Activated T-helper 1 cell treated with anti-CD3 and anti-CD28 coated beads, Interleukin-12 subunit alpha, Interleukin-12 subunit beta, Interleukin-2, Interleukin-4 antibody, amounts not matched to agents 30 ng/mL and 10 ng/mL and 1 ng/mL, durations not matched to agents 14 hours and 24 hours and 36 hours (primary cell): ENCODE measurements around the gene BICDL2. TPM values are rescaled to one million over a fixed set of nuclear protein-coding genes. Genes with fewer than 3 reads are reported as not detected.
A peak's percentile ranks its signal among the peaks of the same experiment; 100 is the strongest.

Experiments used
- DNase-seq: peaks from one replicate; pipeline ENCODE4 v3.0.0; 2021; ENCODE audit warnings: low spot score
- H3K27ac Mint-ChIP-seq: one replicate; pipeline ENCODE4 v1.8.0; 2021; ENCODE audit warnings: mild to moderate bottlenecking, mixed read lengths
- H3K27me3 Mint-ChIP-seq: one replicate; pipeline ENCODE4 v1.8.0; 2022; ENCODE audit warnings: mild to moderate bottlenecking, moderate library complexity, mixed read lengths; ENCODE audit not compliant: insufficient read depth
- H3K36me3 Mint-ChIP-seq: one replicate; pipeline ENCODE4 v1.8.0; 2021; ENCODE audit warnings: low read depth, mixed read lengths
- H3K4me1 Mint-ChIP-seq: one replicate; pipeline ENCODE4 v1.8.0; 2021; ENCODE audit warnings: low read depth, mixed read lengths
- H3K4me3 Mint-ChIP-seq: one replicate; pipeline ENCODE4 v1.8.0; 2021; ENCODE audit warnings: mild to moderate bottlenecking, moderate library complexity, mixed read lengths
- H3K9me3 Mint-ChIP-seq: one replicate; pipeline ENCODE4 v1.8.0; 2021; ENCODE audit warnings: mixed read lengths
- intact Hi-C: fragments of 100-400 bp; cut with micrococcal nuclease; formaldehyde crosslinking; loops from one replicate; pipeline ENCODE4 v1.15.1; 2024
- total RNA-seq: library from RNA; stranded (reverse); gene quantifications from 2 replicates; pipeline ENCODE4 v1.2.3, GENCODE V29; 2022

BICDL2 gene
- total RNA-seq, 1 donor from 2014 or later = not detected

DNA sequence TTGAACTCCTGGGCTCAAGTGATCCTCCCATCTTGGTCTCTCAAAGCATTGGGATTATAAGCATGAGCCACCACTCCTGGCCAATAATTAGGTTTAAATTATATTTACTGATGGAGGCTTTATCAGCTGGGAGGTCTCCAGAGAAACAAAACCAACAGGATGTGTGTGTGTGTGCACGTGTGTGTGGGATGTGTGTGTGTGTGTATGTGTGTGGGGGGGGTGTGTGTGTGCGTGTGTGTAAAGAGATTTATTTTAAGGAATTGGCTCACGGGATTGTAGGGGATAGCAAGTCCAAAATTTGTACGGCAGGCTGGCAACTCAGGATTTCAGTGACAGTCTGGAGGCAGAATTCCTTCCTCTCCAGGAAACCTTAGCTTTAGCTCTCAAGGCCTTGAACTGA, 14.3 kb upstream of the BICDL2 start:
- Mint-ChIP-seq H3K27me3 (no peaks in the 10 kb centered on the region), H3K4me1 (peaks cover 64% of the 10 kb centered on the region), H3K9me3 (no peaks in the 10 kb centered on the region), H3K4me3 (no peak overlapping the region), H3K27ac (peak overlapping the region; percentile 85), H3K36me3 (peaks cover 22% of the 10 kb centered on the region)
- intact Hi-C loops = no loop called here
- DNase-seq = no peak

DNA sequence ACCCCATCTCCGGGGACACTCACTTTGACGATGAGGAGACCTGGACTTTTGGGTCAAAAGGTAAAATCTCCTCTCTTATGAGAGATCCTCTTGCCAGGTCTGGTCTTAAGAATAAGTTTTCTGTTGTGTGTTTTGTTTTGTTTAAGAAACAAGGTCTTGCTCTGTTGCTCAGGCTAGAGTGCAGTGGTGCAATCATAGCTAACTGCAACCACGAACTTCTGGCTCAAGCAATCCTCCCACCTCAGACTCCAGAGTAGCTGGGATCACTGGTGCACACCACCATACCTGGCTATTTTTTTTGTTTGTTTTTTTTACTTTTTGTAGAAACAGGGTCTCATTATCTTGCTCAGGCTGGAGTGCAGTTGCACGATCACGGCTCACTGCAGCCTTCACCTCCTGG, 13.7 kb upstream of the BICDL2 start:
- Mint-ChIP-seq H3K9me3 (no peaks in the 10 kb centered on the region), H3K36me3 (peaks cover 22% of the 10 kb centered on the region), H3K4me1 (peaks cover 60% of the 10 kb centered on the region), H3K27ac (peak overlapping the region; percentile 85), H3K4me3 (peak overlapping the region; percentile 6), H3K27me3 (peaks cover under 1% of the 10 kb centered on the region)
- no peak for DNase-seq
- intact Hi-C loops = no loop called here

DNA sequence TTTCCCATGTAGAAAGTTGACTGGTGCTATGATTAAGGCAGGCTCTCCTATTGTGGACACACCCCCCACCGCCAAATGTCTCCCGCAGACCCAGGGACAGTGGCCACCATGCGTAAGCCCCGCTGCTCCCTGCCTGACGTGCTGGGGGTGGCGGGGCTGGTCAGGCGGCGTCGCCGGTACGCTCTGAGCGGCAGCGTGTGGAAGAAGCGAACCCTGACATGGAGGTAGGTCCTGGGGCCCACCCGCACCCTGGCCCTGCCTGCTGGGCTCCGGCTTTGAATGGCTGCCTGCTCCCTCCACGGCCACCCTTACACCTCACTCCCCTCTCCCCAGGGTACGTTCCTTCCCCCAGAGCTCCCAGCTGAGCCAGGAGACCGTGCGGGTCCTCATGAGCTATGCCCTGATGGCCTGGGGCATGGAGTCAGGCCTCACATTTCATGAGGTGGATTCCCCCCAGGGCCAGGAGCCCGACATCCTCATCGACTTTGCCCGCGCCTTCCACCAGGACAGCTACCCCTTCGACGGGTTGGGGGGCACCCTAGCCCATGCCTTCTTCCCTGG, 13.3 kb upstream of the BICDL2 start:
- peaks cover 20% of the 10 kb centered on the region for H3K36me3 Mint-ChIP-seq
- intact Hi-C loops = no loop called here
- peaks cover 3% of the 10 kb centered on the region for H3K27me3 Mint-ChIP-seq
- H3K27ac Mint-ChIP-seq = peak overlapping the region; percentile 85
- DNase-seq = no peak
- peak overlapping the region; percentile 6 for H3K4me3 Mint-ChIP-seq
- no peaks in the 10 kb centered on the region for H3K9me3 Mint-ChIP-seq
- H3K4me1 Mint-ChIP-seq = peaks cover 59% of the 10 kb centered on the region

DNA sequence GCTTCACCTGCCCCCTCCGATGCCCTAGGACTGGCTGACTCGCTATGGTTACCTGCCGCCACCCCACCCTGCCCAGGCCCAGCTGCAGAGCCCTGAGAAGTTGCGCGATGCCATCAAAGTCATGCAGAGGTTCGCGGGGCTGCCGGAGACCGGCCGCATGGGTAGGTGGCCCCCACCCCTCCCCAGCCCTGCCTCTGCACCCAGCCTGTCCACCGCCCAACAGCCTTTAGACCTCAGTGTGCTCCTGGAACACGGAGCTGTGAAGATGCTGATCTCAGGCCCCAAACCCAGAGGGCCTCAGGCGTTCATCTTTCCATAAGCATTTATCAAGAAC, 10.6 kb upstream of the BICDL2 start:
- H3K4me3 Mint-ChIP-seq = peak overlapping the region; percentile 77
- peak overlapping the region; percentile 82 for H3K27ac Mint-ChIP-seq
- peaks cover 15% of the 10 kb centered on the region for H3K27me3 Mint-ChIP-seq
- no peak for DNase-seq
- intact Hi-C loops = no loop called here
- peaks cover 41% of the 10 kb centered on the region for H3K4me1 Mint-ChIP-seq
- H3K36me3 Mint-ChIP-seq = peaks cover 10% of the 10 kb centered on the region
- no peaks in the 10 kb centered on the region for H3K9me3 Mint-ChIP-seq

DNA sequence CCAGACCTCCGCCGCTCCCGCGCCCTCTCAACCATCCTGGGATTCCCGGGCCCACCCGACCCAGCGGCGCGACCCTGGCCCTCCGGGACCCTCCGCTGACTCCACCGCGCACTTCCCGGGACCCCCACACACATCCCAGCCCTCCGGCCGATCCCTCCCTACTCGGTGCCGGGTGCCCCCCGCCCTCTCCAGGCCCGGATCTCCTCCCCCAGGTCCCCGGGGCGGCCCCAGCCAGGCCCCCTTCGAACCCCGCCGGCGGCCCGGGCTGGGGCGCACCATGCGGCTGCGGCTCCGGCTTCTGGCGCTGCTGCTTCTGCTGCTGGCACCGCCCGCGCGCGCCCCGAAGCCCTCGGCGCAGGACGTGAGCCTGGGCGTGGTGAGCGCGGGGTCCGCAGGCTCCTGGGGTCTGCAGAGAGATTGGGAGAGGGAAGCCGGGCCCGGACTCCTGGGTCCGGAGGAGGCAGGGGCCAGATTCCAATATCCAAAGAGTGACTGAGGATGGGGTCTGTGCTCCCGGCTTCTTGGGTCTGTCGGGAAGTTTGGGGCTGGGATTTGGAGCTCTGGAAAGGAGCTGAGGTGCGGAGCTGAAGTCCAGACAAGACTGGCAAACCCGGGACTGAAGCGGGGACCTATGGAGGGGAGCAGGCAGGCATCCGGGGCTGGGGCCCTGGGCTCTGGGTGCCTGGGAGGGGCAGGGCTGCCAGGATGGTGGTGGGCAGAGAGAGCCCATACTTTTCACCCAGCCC, 10.1 kb upstream of the BICDL2 start:
- Mint-ChIP-seq H3K9me3 (no peaks in the 10 kb centered on the region), H3K4me3 (peak overlapping the region; percentile 77), H3K4me1 (peaks cover 35% of the 10 kb centered on the region), H3K27ac (peak overlapping the region; percentile 82), H3K27me3 (peaks cover 15% of the 10 kb centered on the region), H3K36me3 (peaks cover 7% of the 10 kb centered on the region)
- intact Hi-C loops = loop anchor here (1.0 kb wide), 1 partner anchor 8 kb away; no protein-coding TSS in a partner anchor
- DNase-seq = no peak

DNA sequence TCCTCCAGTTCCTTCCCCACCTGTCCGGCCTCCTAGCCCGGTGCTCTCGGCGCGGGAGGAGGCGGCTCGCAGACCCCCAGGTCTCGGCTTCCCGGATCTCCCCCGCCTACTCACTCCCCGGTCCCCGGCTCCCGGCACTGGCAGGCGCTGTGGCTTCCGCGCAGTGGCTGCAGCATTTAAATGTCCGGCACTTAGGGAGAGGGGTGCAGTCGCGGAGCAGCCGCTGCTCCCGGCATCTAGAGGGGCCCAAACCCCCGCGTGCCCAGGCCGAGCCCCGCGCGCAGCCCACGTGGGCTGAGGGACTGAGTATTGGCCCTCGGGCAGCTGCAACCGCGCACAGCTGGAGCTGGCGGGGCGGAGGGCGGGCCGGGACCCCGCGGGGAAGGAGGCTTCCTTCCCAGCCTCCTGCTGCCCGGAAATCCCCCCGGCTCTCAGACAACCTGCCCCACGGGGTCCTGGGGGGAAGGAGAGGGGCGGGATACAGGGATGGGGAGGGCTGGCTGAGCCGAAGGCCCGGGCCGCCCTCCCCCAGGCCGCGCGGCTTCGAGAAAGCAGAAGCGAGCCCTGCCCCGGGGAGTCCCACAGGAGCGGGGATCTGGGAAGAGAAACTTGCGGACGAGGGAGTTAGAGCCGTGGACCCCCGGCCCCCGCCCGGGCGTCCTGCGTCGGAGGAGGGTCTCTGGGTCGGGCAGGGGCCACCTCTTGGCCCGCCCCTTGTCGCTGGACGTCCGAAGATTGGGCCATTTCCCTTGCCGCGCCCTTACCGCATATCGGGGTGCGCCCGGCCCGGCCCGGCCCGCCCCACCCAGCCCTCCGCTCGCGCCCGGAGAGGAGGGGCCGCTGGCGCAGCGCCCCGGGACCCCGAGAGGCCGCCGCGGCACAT, 9.3 kb upstream of the BICDL2 start, which contains the start of gene MMP25:
TSS of gene MMP25 (plus strand) at position 804 of the 883 bp plus-strand sequence. CDS start 357 bp downstream, outside the sequence.
- DNase-seq = no peak
- peaks cover 15% of the 10 kb centered on the region for H3K27me3 Mint-ChIP-seq

DNA sequence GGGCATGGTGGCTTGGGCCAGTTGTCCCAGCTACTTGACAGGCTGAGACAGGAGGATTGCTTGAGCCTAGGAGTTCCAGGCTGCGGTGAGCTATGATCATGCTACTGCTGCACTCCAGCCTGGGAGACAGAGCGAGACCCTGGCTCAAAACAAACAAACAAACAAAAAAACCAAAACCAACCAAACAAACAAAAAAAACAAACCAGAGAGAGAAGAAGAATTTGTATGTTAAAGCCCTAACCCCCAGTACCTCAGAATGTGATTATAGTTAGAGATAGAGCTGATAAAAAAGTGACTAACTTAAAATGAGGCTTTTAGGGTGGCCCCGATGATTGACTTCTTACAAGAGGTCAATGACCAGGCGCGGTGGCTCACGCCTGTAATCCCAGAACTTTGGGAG, 8.0 kb upstream of the BICDL2 start:
- peaks cover 2% of the 10 kb centered on the region for H3K36me3 Mint-ChIP-seq
- H3K9me3 Mint-ChIP-seq = no peaks in the 10 kb centered on the region
- peaks cover 18% of the 10 kb centered on the region for H3K4me1 Mint-ChIP-seq
- intact Hi-C loops = loop anchor here (1.0 kb wide), 1 partner anchor 13 kb away; no protein-coding TSS in a partner anchor
- peaks cover 24% of the 10 kb centered on the region for H3K27me3 Mint-ChIP-seq
- H3K4me3 Mint-ChIP-seq = peak overlapping the region; percentile 83
- H3K27ac Mint-ChIP-seq = peak overlapping the region; percentile 77
- no peak for DNase-seq

More for the DNA sequence above, 9.3 kb upstream of the BICDL2 start, which contains the start of gene MMP25:
- peak within 1 kb of the TSS; percentile 82 for H3K27ac Mint-ChIP-seq
- peak within 1 kb of the TSS; percentile 83 for H3K4me3 Mint-ChIP-seq
- H3K36me3 Mint-ChIP-seq = peaks cover 2% of the 10 kb centered on the region
- H3K4me1 Mint-ChIP-seq = peaks cover 27% of the 10 kb centered on the region
- H3K9me3 Mint-ChIP-seq = no peaks in the 10 kb centered on the region
- intact Hi-C loops = loop anchor here (1.0 kb wide), 2 partner anchors 9 to 15 kb away; no protein-coding TSS in a partner anchor

DNA sequence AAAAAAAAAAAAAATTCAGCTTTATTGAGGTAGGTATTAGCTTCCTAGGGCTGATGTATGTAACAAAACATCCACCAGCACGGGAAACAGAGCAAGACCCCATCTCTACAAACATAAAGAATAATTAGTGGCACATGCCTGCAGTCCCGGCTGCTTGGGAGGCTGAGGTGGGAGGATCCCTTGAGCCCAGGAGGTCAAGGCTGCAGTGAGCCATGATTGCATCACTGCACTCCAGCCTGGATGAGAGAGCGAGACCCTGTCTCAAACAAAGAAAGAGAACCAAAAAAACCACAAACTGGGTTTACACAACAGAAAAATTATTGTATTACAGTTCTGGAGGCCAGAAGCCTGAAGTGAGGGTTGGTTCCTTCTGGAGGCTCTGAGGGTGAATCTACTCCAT, 5.6 kb upstream of the BICDL2 start:
- intact Hi-C loops = no loop called here
- no peak for DNase-seq
- Mint-ChIP-seq H3K27me3 (peaks cover 45% of the 10 kb centered on the region), H3K27ac (no peak overlapping the region), H3K4me1 (peaks cover 4% of the 10 kb centered on the region), H3K9me3 (no peaks in the 10 kb centered on the region), H3K4me3 (no peak overlapping the region), H3K36me3 (peaks cover 2% of the 10 kb centered on the region)

DNA sequence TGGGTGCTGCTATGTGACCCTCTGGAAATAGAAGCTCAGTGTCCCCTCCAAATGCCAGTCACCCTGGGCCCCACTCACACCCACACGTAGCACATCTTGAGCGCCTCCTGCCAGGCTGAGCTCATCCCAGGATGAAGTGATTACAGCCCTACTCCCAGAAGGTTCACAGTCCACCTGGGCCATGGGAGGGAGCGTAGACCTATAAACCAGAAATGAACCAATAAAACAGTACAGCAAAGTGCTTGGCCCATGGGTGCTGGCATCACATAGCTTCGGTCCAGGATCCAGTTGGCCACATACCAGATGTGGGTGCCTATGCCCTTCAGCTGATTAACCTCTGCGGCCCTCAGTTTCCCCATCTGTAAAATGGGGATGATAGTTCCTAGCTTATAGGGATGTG, 2.2 kb upstream of the BICDL2 start:
- peaks cover under 1% of the 10 kb centered on the region for H3K4me1 Mint-ChIP-seq
- peaks cover 2% of the 10 kb centered on the region for H3K36me3 Mint-ChIP-seq
- intact Hi-C loops = no loop called here
- no peak for DNase-seq
- H3K27me3 Mint-ChIP-seq = peaks cover 63% of the 10 kb centered on the region
- H3K4me3 Mint-ChIP-seq = no peak overlapping the region
- H3K9me3 Mint-ChIP-seq = no peaks in the 10 kb centered on the region
- no peak overlapping the region for H3K27ac Mint-ChIP-seq

DNA sequence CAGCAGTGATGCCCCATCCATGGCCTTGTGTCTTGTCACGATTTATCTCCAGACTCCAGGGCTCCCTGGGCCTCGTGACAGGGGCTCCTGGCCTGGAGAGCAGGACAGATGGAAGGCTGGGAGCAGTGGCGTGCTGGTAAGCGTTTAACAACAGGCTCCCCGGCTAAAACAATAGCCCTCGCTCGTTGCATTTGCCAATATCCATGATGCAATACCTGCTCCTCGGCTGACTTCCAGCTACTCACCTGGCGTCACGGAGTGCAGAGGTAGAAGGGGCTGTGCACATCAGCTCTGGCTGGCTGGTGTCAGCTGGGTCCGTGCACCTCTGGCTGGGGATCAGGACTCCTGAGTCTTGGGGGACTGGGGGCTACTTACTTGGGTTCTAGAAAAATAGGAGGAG, 1.5 kb upstream of the BICDL2 start:
- peaks cover 65% of the 10 kb centered on the region for H3K27me3 Mint-ChIP-seq
- peaks cover 6% of the 10 kb centered on the region for H3K4me1 Mint-ChIP-seq
- H3K27ac Mint-ChIP-seq = no peak overlapping the region
- H3K4me3 Mint-ChIP-seq = no peak overlapping the region
- DNase-seq = no peak
- intact Hi-C loops = no loop called here
- no peaks in the 10 kb centered on the region for H3K9me3 Mint-ChIP-seq
- peaks cover 2% of the 10 kb centered on the region for H3K36me3 Mint-ChIP-seq

DNA sequence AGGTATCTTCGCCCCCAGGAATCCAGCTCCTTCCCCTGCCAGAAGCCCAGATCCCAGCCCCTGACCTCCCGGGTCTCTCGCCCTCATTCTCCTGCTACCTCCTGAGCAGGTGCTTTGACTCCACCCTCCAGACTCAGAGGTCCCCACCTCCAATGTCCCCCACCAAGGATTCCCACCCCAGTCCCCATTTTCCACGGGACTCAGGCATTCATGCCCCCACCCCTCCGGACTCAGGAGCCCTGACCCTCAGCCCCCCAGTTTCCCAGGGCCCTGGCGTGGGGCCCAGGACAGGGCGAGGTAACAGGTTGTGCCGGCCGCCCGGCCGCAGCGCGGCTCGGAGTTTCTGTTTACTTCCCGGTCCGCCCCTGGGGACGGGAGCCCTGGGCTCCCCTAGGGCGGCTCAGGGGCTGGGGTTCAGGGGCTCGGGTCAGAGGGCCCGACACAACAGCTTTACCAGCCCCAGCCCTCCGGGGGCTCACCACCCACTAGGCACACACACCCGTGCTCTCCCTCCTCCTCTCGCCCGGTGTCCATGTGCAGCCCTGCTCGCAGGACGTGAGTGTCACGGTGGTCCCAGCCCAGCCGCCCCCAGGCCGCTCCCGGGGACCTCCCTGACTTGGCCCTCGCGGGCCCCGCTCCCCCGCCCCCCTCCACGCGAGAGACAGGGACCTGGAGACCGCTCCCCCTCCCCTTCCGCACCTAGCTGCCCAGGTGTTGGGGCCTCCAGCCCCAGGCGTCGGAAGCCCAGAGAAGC, 595 bp downstream of the BICDL2 start:
- peaks cover 80% of the 10 kb centered on the region for H3K27me3 Mint-ChIP-seq
- no peaks in the 10 kb centered on the region for H3K9me3 Mint-ChIP-seq
- intact Hi-C loops = no loop called here
- peaks cover 3% of the 10 kb centered on the region for H3K36me3 Mint-ChIP-seq
- no peak for DNase-seq
- no peak overlapping the region for H3K27ac Mint-ChIP-seq
- H3K4me1 Mint-ChIP-seq = peaks cover 16% of the 10 kb centered on the region
- H3K4me3 Mint-ChIP-seq = no peak overlapping the region

DNA sequence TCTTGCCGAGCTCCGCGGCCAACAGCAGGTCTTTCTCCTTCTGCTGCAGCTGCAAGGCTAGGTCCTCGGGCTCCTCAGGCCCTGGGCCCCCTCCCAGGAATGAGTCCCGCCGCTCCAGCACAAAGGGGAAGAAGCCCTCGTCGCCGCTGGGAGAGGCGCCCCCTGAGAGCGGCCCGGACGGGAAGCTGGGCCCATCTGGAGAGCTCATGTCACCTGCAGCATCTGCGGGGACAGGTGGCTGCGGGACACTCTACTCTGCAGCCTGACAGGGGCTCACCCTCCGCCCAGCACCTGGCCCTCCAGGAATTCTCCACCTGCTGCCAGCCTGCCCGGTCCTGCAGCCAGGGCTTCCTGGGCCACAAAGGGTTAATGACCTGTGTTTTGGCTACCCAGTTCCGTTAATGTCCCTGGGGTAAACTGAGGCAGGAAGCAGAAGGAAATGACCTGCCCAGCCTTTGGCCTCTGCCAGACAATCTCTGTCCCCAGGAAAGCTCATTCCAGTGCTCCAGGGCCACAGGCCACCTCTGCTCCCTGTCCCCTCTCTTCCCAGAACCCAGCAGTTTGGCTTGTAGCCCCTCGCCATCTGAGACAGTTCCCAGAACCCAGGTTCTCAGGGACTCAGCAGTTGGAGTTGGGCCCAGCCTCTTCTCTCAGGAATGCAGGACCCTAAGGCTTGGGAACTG, 1.3 kb downstream of the BICDL2 start:
- Mint-ChIP-seq H3K27ac (peak overlapping the region; percentile 31), H3K27me3 (peaks cover 79% of the 10 kb centered on the region), H3K4me3 (no peak overlapping the region), H3K36me3 (peaks cover 3% of the 10 kb centered on the region), H3K9me3 (no peaks in the 10 kb centered on the region), H3K4me1 (peaks cover 16% of the 10 kb centered on the region)
- DNase-seq = no peak
- intact Hi-C loops = no loop called here
